NCI-H1436 (cell line): Measurements from ENCODE around the gene RASD1.
"Not testable (repeated sequence)": the region's sequence is repeated elsewhere in the genome, so short reads cannot be mapped to it uniquely, and the experiment has no call there.

Experiments
- DNase-seq: peaks from one replicate; lab custom pipeline; 2025; lab: John Stamatoyannopoulos, UW

RASD1 gene

GRCh38 chr17:17497065-17497844 lies 1.1 kb upstream of the RASD1 start:
- DNase-seq = no peak

- no peak for DNase-seq
These were observed 533 bp downstream of the RASD1 start for GRCh38 chr17:17495536-17496188.

GRCh38 chr17:17494870-17495535 lies 1.2 kb downstream of the RASD1 start:
- DNase-seq = no peak

GRCh38 chr17:17494499-17494869 lies 1.7 kb downstream of the RASD1 start:
- no peak for DNase-seq

GRCh38 chr17:17493986-17494466 lies 2.2 kb downstream of the RASD1 start:
- DNase-seq = no peak

- no peak for DNase-seq
These were observed 2.8 kb downstream of the RASD1 start for GRCh38 chr17:17493249-17493985.

- no peak for DNase-seq
These were observed 3.6 kb downstream of the RASD1 start for GRCh38 chr17:17492571-17492970.

GRCh38 chr17:17492085-17492484 lies 4.1 kb downstream of the RASD1 start:
- DNase-seq = no peak

GRCh38 chr17:17491546-17491988 lies 4.6 kb downstream of the RASD1 start:
- DNase-seq = no peak

- DNase-seq = no peak
These were observed 5.1 kb downstream of the RASD1 start for GRCh38 chr17:17491031-17491471.

- no peak for DNase-seq
These were observed 8.2 kb downstream of the RASD1 start for GRCh38 chr17:17487998-17488397.

- not testable (repeated sequence) for DNase-seq
These were observed 9.8 kb downstream of the RASD1 start for GRCh38 chr17:17486416-17486815.

- DNase-seq = no peak
These were observed 10.8 kb downstream of the RASD1 start for GRCh38 chr17:17485420-17485819.

- no peak for DNase-seq
These were observed 11.7 kb downstream of the RASD1 start for GRCh38 chr17:17484451-17484899.

GRCh38 chr17:17481860-17482259 lies 14.3 kb downstream of the RASD1 start:
- no peak for DNase-seq

- DNase-seq = no peak
These were observed 15.5 kb downstream of the RASD1 start for GRCh38 chr17:17480593-17481148.

- no peak for DNase-seq
These were observed 17.0 kb downstream of the RASD1 start for GRCh38 chr17:17479209-17479608.

- peak; percentile 96 for DNase-seq
These were observed 19.2 kb downstream of the RASD1 start, which contains the start of gene MED9 for GRCh38 chr17:17476865-17477467. Gene MED9 (plus strand): TSS chr17:17477000. CDS start chr17:17477042, 42 bp downstream.

- DNase-seq = no peak
These were observed 21.9 kb downstream of the RASD1 start for GRCh38 chr17:17474341-17474740.

- DNase-seq = no peak
These were observed 23.8 kb downstream of the RASD1 start for GRCh38 chr17:17472333-17472920.

GRCh38 chr17:17469996-17470395 lies 26.2 kb downstream of the RASD1 start:
- no peak for DNase-seq
